HG03439 (cell line): ENCODE measurements around the gene PCDHGA12.
A peak's percentile ranks its signal among the peaks of the same experiment; 100 is the strongest.

Experiments
- ATAC-seq: cut with Tn5 transposase; IDR thresholded peaks from one replicate; pipeline ENCODE4 v1.9.1; 2021; ENCODE audit warnings: mild to moderate bottlenecking, moderate library complexity; ENCODE audit not compliant: unreplicated experiment

Gene PCDHGA12

DNA sequence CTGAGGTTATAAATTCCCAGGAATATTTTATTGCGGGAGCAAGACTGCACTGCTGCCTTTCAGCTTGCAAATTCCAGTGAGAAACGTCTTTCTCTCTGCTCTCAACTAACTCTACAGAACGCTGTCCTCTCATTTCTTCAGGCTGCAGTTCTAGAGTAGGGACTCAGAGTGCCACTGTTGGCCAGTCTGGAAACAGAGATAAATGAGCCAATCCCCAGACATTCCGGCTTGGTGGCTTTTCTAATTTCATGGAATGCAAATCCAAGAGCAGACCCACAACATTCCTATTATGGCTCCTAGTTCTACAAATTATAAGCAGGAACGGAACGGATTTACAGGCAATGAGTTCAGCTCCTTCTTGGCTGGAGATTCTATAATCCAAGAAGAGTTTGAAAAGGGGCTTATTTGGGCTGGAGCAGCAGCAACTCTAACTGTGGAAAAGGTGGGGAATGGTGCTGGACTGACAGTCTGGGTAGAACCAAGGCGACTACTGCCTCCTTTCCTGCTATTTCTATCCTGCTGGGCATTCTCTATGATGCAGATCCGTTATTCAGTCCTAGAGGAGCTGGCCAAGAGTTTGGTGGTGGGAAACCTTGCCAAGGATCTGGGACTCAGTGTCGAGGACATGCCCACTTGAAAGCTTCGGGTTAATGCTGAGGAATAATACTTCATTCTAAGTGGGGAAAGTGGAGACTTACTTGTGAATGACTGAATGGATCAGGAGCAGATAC is 9.3 kb downstream of the PCDHGA12 start:
- ATAC-seq: no peak

DNA sequence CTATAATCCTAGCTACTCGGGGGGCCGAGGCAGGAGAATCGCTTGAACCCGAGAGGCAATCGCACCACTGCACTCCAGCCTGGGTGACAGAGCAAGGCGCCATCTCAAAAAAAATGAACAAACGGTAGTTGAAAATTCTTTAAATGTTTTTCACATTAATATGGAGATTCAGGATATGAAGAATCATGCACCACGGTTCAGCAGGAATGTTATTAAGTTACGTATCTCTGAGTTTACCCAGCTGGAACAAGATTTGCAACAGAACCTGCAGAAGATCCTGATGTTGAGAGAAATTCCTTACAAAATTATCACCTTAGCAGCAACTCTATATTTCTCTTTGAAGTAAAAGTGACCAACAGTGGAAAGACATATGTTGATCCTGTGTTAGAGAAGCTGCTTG is 10.0 kb downstream of the PCDHGA12 start:
- no peak for ATAC-seq

DNA sequence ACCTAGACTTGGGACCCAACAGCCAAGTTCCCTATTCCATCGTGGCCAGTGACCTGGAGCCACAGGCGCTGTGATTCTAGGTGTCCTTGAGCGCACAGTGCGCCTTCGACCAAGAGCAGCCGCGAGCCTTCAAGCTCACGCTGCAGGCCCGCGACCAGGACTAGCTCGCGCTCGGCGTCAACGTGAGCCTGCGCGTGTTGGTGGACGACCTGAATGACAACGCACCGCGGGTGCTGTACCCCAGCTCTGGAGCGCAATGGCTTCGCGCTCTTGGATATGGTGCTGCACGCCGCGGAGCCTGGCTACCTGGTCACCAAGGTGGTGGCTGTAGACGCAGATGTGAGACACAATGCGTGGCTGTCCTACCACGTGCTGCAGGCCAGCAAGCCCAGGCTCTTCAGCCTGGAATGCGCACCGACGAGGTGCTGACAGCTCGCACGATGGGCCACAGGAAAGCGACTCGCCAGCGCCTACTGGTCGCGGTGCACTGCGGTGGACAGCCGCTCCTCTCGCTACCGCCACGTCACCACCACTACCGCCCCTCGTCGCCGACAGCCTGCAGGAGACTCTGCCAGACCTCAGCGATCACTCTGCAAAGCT is 11.4 kb downstream of the PCDHGA12 start:
- no peak for ATAC-seq

DNA sequence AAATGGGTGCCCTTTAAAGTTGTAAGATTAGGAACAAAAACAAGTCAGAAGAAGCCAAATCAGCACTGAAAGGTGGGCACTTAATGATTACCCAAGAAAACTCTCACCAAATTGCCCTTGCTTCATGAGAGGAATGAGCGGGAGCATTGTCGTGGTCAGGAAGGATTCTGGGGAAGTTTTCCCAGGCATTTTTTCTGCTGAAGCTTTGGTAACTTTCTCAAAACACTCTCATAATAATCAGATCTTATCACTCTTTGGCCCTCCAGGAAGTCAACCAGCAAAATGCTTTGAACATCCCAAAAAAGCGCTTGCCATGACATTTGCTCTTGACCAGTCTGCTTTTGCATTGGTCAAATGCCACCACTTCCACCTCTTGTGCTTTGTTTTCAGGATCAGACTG is 35.0 kb downstream of the PCDHGA12 start:
- no peak for ATAC-seq

DNA sequence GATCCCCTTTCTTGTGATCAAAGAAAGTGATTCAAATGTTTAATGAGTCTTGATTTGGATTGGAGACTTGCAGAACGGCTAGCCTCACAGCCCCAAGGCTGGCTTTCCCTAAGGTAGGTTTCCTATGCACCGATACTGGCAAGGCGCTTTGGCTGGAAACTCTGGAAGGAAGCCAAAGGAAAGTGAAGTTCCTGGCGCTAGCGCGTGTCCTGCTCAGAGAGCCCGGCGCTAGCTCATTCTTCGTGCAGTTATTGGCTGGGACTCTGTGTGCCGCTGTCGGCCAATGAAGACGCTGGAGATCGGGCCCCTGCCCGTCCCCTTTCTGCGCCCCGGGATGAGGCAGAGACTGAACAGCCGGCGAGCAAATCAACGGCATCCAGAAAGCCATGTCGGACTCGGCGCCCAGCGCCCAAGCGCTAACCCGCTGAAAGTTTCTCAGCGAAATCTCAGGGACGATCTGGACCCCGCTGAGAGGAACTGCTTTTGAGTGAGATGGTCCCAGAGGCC is 45.4 kb downstream of the PCDHGA12 start, which contains the start of gene PCDHGC3:
Gene PCDHGC3, plus strand, starts transcription at position 342 of the 507 bp plus-strand sequence. Its CDS starts 151 bp downstream, at position 493.
- ATAC-seq: peak; percentile 97

DNA sequence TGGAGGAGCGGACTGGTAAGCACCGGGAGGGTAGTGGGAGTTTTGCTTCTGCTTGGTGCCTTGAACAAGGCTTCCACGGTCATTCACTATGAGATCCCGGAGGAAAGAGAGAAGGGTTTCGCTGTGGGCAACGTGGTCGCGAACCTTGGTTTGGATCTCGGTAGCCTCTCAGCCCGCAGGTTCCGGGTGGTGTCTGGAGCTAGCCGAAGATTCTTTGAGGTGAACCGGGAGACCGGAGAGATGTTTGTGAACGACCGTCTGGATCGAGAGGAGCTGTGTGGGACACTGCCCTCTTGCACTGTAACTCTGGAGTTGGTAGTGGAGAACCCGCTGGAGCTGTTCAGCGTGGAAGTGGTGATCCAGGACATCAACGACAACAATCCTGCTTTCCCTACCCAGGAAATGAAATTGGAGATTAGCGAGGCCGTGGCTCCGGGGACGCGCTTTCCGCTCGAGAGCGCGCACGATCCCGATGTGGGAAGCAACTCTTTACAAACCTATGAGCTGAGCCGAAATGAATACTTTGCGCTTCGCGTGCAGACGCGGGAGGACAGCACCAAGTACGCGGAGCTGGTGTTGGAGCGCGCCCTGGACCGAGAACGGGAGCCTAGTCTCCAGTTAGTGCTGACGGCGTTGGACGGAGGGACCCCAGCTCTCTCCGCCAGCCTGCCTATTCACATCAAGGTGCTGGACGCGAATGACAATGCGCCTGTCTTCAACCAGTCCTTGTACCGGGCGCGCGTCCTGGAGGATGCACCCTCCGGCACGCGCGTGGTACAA is 46.0 kb downstream of the PCDHGA12 start:
- peak; percentile 32 for ATAC-seq

DNA sequence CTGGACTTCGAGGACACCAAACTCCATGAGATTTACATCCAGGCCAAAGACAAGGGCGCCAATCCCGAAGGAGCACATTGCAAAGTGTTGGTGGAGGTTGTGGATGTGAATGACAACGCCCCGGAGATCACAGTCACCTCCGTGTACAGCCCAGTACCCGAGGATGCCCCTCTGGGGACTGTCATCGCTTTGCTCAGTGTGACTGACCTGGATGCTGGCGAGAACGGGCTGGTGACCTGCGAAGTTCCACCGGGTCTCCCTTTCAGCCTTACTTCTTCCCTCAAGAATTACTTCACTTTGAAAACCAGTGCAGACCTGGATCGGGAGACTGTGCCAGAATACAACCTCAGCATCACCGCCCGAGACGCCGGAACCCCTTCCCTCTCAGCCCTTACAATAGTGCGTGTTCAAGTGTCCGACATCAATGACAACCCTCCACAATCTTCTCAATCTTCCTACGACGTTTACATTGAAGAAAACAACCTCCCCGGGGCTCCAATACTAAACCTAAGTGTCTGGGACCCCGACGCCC is 46.8 kb downstream of the PCDHGA12 start:
- ATAC-seq: no peak

DNA sequence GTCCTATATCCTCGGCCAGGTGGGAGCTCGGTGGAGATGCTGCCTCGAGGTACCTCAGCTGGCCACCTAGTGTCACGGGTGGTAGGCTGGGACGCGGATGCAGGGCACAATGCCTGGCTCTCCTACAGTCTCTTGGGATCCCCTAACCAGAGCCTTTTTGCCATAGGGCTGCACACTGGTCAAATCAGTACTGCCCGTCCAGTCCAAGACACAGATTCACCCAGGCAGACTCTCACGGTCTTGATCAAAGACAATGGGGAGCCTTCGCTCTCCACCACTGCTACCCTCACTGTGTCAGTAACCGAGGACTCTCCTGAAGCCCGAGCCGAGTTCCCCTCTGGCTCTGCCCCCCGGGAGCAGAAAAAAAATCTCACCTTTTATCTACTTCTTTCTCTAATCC is 47.5 kb downstream of the PCDHGA12 start:
- no peak for ATAC-seq

DNA sequence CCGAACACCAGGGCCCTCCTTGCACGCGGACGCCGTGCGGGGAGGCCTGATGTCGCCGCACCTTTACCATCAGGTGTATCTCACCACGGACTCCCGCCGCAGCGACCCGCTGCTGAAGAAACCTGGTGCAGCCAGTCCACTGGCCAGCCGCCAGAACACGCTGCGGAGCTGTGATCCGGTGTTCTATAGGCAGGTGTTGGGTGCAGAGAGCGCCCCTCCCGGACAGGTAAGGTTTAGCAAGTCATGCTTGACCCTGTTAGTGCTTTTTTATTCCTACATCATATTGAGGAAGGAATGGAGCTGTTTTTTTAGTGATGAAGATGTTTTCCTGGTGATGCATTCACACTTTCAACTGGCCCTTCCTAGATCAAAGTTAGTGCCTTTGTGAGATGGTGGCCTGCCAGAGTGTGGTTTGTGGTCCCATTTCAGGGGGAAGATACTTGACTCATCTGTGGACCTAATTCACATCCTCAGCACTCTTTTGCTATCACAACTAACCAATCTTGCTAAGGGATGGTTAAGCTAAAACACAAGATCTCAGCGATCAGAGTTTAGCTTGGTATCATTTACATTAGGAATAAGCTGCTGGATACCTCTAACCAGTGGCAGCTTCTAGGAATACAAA is 48.1 kb downstream of the PCDHGA12 start:
- ATAC-seq: no peak

DNA sequence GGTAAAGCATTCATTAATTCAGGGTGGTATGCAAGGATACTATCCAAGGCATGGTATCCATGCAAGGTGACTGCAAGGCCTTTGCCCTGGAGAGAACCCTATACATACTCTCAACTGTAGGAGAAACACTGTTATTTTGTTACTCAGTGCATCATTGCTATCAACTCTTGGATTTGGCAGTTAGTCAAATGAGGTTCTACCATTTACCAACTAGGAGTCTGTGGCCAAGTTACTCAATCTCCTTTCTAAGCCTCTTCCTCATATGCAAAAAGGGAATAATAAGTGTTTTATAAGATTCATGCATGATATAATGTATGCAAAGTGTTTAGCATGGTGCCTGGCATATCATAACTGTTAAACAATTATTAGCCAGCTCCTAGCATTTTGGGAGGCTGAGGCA is 49.5 kb downstream of the PCDHGA12 start:
- ATAC-seq: no peak
